K562 (cell line): ENCODE results near the gene DNAH3. TPM values are rescaled to one million over a fixed set of nuclear protein-coding genes. Genes with fewer than 3 reads are reported as not detected.

Experiments
- CBFA2T3 ChIP-seq: fragments of 450-650 bp; IDR thresholded peaks from 2 replicates; pipeline ENCODE4 v1.6.1; 2017
- CC2D1A ChIP-seq: fragments of 450-650 bp; IDR thresholded peaks from 2 replicates; pipeline ENCODE4 v1.6.1; 2017; ENCODE audit warnings: mild to moderate bottlenecking
- ETS1 ChIP-seq: conservative IDR thresholded peaks from 2 replicates; pipeline ENCODE4 v1.6.1; 2011; ENCODE audit warnings: low read depth, mild to moderate bottlenecking, low read length; ENCODE audit not compliant: control insufficient read depth
- IRF2 ChIP-seq: sonication (generic); formaldehyde crosslinking; IDR thresholded peaks from 2 replicates; pipeline ENCODE4 v1.8.1; 2022; ENCODE audit warnings: mild to moderate bottlenecking, missing genetic modification reagents
- MGA ChIP-seq: fragments of 450-650 bp; IDR thresholded peaks from 2 replicates; pipeline ENCODE4 v1.6.1; 2016; ENCODE audit warnings: mild to moderate bottlenecking, moderate library complexity
- RBM14 ChIP-seq: fragments of 200-400 bp; formaldehyde crosslinking; IDR thresholded peaks from 2 replicates; pipeline ENCODE4 v1.6.1; 2018; ENCODE audit warnings: low read depth, mild to moderate bottlenecking, low read length, moderate library complexity, borderline replicate concordance; ENCODE audit not compliant: insufficient read depth
- RNF2 ChIP-seq: sonication (generic); IDR thresholded peaks from 2 replicates; pipeline ENCODE4 v1.6.1; 2016
- SMARCB1 ChIP-seq: IDR thresholded peaks from 2 replicates; pipeline ENCODE4 v1.6.1; 2011; ENCODE audit warnings: improper control_type of control experiment, low read depth; ENCODE audit not compliant: insufficient read length
- ZC3H4 ChIP-seq: sonication (generic); formaldehyde crosslinking; IDR thresholded peaks from 2 replicates; pipeline ENCODE4 v1.9.0; 2021; ENCODE audit warnings: missing genetic modification reagents, borderline replicate concordance
- ZNF124 ChIP-seq: sonication (generic); formaldehyde crosslinking; IDR thresholded peaks from 2 replicates; pipeline ENCODE4 v1.8.1; 2022; ENCODE audit warnings: missing genetic modification reagents
- ZNF24 ChIP-seq: fragments of 450-650 bp; IDR thresholded peaks from 2 replicates; pipeline ENCODE4 v1.6.1; 2016
- ZNF384 ChIP-seq: IDR thresholded peaks from 2 replicates; pipeline ENCODE4 v1.6.1; 2012; ENCODE audit warnings: low read depth, low read length, improper control_type of control experiment
- ZNF518B ChIP-seq: fragments of 250-450 bp; sonication (Bioruptor Pico); IDR thresholded peaks from 2 replicates; pipeline ENCODE4 v1.5.0; 2021; ENCODE audit warnings: mild to moderate bottlenecking, moderate library complexity
- ZNF830 ChIP-seq: fragments of 250-450 bp; sonication (Bioruptor Pico); IDR thresholded peaks from 2 replicates; pipeline ENCODE4 v1.5.0; 2021; ENCODE audit warnings: mild to moderate bottlenecking
- polyA plus RNA-seq, 8 experiments: library from polyadenylated mRNA; depleted of rRNA in 4 of 8; stranded (reverse) in 5 of 8; unstranded in 3 of 8; fragments of >200 nt; fragmentation: Nextera tagmentation in 2 of 8; fragmentation: Illumina TruSeq in 1 of 8; extraction: Ambion mirVana in 2 of 8; extraction: Trizol in 1 of 8; gene quantifications; 2 replicates each; pipeline versions ENCODE4 v1.2.1 to v1.2.3, GENCODE V29; 2011 to 2014; ENCODE audit warnings: inconsistent platforms in 1 of 8, missing spikeins in 1 of 8
- total RNA-seq, 7 experiments: library from RNA; depleted of rRNA in 6 of 7; stranded (reverse); fragments of >200 nt in 6 of 7; fragmentation: Illumina TruSeq in 2 of 7; extraction: Trizol in 2 of 7; gene quantifications; 2 replicates each; pipeline versions ENCODE4 v1.2.1 to v1.2.3, GENCODE V29; 2011 to 2021; ENCODE audit warnings: low replicate concordance in 1 of 7

The DNAH3 gene
- total and polyA plus RNA-seq, 9 of the 15 experiments (the other 6 are each of a cell fraction or from before 2014, with no cell fraction given), result 0.32 to 0.84 (median 0.44) TPM

GRCh38 chr16:21116148-21116693 is 34.4 kb downstream of the DNAH3 start (continued):
- TF ChIP-seq CC2D1A (peak; percentile 93), ZNF830 (CRISPR knock-in tag) (no peak), RBM14 (no peak), ZNF24 (no peak), CBFA2T3 (peak; percentile 24; the same call in 1 of the 2 replicates), ZNF518B (CRISPR knock-in tag) (no peak), ZC3H4 (CRISPR knock-in tag) (no peak), IRF2 (CRISPR knock-in tag) (no peak), ZNF384 (no peak), RNF2 (no peak), MGA (peak; percentile 89), SMARCB1 (no peak), ETS1 (no peak), ZNF124 (CRISPR knock-in tag) (no peak)
